Neuronal stem cell (in vitro differentiated cells): ENCODE results near the gene CBX5.
"Not testable (repeated sequence)": the region's sequence is repeated elsewhere in the genome, so short reads cannot be mapped to it uniquely, and the experiment has no call there.

Source experiments
- DNase-seq: peaks from one replicate; pipeline ENCODE4 v3.0.0-alpha.2; 2013; ENCODE audit warnings: low spot score
- H2AFZ ChIP-seq: one replicate; pipeline ENCODE4 v1.6.1; 2013; ENCODE audit warnings: mild to moderate bottlenecking, low read length, inconsistent platforms
- H2AK5ac ChIP-seq: 2 replicates; pipeline ENCODE4 v1.6.1; 2013; ENCODE audit warnings: low read depth, mild to moderate bottlenecking, inconsistent platforms, low read length, moderate library complexity, mixed read lengths
- H2BK120ac ChIP-seq: 2 replicates; pipeline ENCODE4 v1.6.1; 2013; ENCODE audit warnings: low read depth, mild to moderate bottlenecking, inconsistent platforms, low read length, moderate library complexity, mixed read lengths
- H2BK12ac ChIP-seq: one replicate; pipeline ENCODE4 v1.6.1; 2013; ENCODE audit warnings: low read length, inconsistent platforms
- H2BK15ac ChIP-seq: 2 replicates; pipeline ENCODE4 v1.6.1; 2013; ENCODE audit warnings: mild to moderate bottlenecking, low read length, inconsistent platforms, mixed read lengths
- H2BK5ac ChIP-seq: one replicate; pipeline ENCODE4 v1.6.1; 2013; ENCODE audit warnings: inconsistent platforms, mild to moderate bottlenecking, low read length, moderate library complexity
- H3K14ac ChIP-seq: one replicate; pipeline ENCODE4 v1.6.1; 2013; ENCODE audit warnings: low read length, inconsistent platforms
- H3K18ac ChIP-seq: 2 replicates; pipeline ENCODE4 v1.6.1; 2013; ENCODE audit warnings: low read length, inconsistent platforms
- H3K23ac ChIP-seq: 2 replicates; pipeline ENCODE4 v1.6.1; 2013; ENCODE audit warnings: low read depth, mild to moderate bottlenecking, mixed read lengths, low read length, inconsistent platforms; ENCODE audit not compliant: poor library complexity
- H3K27ac ChIP-seq: replicated peaks from 3 replicates; pipeline ENCODE4 v1.5.1; 2013; ENCODE audit warnings: low read length, inconsistent platforms
- H3K27me3 ChIP-seq, 3 experiments: 2 replicates each; pipeline ENCODE4 v1.6.1; 2013; ENCODE audit warnings: low read length in 3 of 3, mild to moderate bottlenecking in 2 of 3, inconsistent platforms in 1 of 3, low read depth in 1 of 3, mixed read lengths in 1 of 3, moderate library complexity in 1 of 3; ENCODE audit not compliant: control insufficient read depth in 3 of 3, insufficient read depth in 3 of 3
- H3K36me3 ChIP-seq, 2 donors: replicated peaks in 1 of 2; 2 replicates each; pipeline ENCODE4 v1.6.1; 2013; ENCODE audit warnings: low read length in 2 of 2; ENCODE audit not compliant: control insufficient read depth in 2 of 2, insufficient read depth in 2 of 2
- H3K4ac ChIP-seq: 2 replicates; pipeline ENCODE4 v1.6.1; 2013; ENCODE audit warnings: inconsistent platforms, mild to moderate bottlenecking, low read length, moderate library complexity
- H3K4me1 ChIP-seq, 2 donors: 1 replicate in 1 of 2; 2 replicates in 1 of 2; pipeline ENCODE4 v1.6.1; 2013; ENCODE audit warnings: low read length in 2 of 2, low read depth in 1 of 2; ENCODE audit not compliant: control insufficient read depth in 2 of 2, insufficient read depth in 1 of 2
- H3K4me2 ChIP-seq: one replicate; pipeline ENCODE4 v1.6.1; 2013; ENCODE audit warnings: mild to moderate bottlenecking, low read length, inconsistent platforms; ENCODE audit not compliant: insufficient read depth, poor library complexity, severe bottlenecking
- H3K4me3 ChIP-seq, 2 donors: 2 replicates each; pipeline ENCODE4 v1.5.1; 2013; ENCODE audit warnings: low read length in 2 of 2, mild to moderate bottlenecking in 2 of 2, inconsistent platforms in 1 of 2, moderate library complexity in 1 of 2
- H3K79me1 ChIP-seq: one replicate; pipeline ENCODE4 v1.6.1; 2013; ENCODE audit warnings: low read depth, mild to moderate bottlenecking, inconsistent platforms, low read length, moderate library complexity
- H3K9ac ChIP-seq: one replicate; pipeline ENCODE4 v1.6.1; 2013; ENCODE audit warnings: mild to moderate bottlenecking, low read depth, low read length, inconsistent platforms; ENCODE audit not compliant: poor library complexity
- H3K9me3 ChIP-seq, 2 donors: replicated peaks in 1 of 2; 2 replicates each; pipeline versions ENCODE3 to v1.6.1; 2013; ENCODE audit warnings: low read length in 2 of 2, mild to moderate bottlenecking in 2 of 2, inconsistent platforms in 1 of 2, low read depth in 1 of 2, mixed read lengths in 1 of 2, moderate library complexity in 1 of 2; ENCODE audit not compliant: control insufficient read depth in 2 of 2, insufficient read depth in 1 of 2
- H4K8ac ChIP-seq: one replicate; pipeline ENCODE4 v1.6.1; 2013; ENCODE audit warnings: low read depth, mild to moderate bottlenecking, inconsistent platforms, low read length, moderate library complexity
- H4K91ac ChIP-seq: one replicate; pipeline ENCODE4 v1.6.1; 2013; ENCODE audit warnings: low read length, low read depth, mild to moderate bottlenecking, inconsistent platforms; ENCODE audit not compliant: poor library complexity
- WGBS, 2 donors: extraction: QIAGEN DNeasy Blood & Tissue Kit; methylation state at CpG; one replicate each; pipeline ENCODE4 v1.1.7; 2013; ENCODE audit warnings: missing lambda C conversion rate in 2 of 2, mixed read lengths in 1 of 2; ENCODE audit not compliant: insufficient read length in 2 of 2, insufficient replicate concordance in 1 of 2; ENCODE audit errors: extremely low coverage in 2 of 2; 5-methylcytosine and 5-hydroxymethylcytosine counted together

The CBX5 gene

DNA sequence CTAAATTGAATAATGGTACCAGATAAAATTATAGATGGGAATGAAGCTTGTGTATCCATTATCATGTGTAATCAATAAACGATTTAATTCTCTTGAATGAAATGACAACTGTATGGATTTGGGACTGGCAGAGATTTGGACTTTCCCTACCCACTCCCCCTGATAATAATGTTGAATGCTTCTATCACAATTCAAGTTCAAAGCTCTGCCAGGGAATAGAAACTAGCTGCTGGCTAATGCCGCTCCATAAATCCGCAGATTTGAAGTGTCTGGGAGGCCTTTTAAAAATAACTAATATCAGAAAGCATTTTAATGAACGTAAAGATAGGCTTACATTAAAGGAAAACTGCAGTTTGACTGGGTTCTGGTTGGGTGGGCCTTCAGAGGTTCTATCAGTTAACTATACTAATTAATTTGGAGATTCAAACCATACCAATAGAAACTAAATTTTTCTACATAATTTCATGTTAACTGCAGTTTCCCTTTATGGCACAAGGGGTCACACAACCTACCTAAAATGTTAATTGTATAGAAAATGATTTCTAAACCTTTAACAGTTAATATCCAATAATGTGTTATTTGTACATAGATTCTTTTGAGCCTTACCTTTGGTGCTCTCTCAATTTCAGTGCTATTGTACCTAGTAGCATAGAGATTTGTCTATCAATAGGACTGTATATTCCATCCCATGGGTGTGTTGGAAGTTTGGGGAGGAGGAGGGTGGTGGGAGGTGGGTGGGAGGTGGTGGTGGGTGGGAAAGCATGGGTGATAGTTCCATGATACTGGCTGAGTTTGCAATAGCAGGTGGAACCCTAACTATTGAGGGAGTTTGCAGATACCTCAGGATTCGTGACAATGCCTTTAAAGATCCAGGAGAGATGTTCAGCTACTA, 5.5 kb upstream of the CBX5 start:
- no peak overlapping the region for H2BK12ac ChIP-seq
- H3K79me1 ChIP-seq, result peaks cover 3% of the 10 kb centered on the region
- H2BK15ac ChIP-seq, result no peak overlapping the region
- H3K14ac ChIP-seq, result no peak overlapping the region
- no peak overlapping the region for H4K8ac ChIP-seq
- H3K36me3 ChIP-seq, result peaks cover 40 to 75% of the 10 kb centered on the region in 2 donors
- no peak overlapping the region for H3K4me2 ChIP-seq
- H3K4me3 ChIP-seq, result no peak overlapping the region
- no peak overlapping the region for H3K23ac ChIP-seq
- WGBS, 2 donors, result no CpG with 5 or more reads among the region's 5 CpGs
- no peak overlapping the region for H3K18ac ChIP-seq
- no peaks in the 10 kb centered on the region for H3K27me3 ChIP-seq
- H2AFZ ChIP-seq, result no peak overlapping the region
- H3K27ac ChIP-seq, result peak overlapping the region; percentile 50
- H3K9me3 ChIP-seq, result no peaks in the 10 kb centered on the region
- no peak overlapping the region for H3K9ac ChIP-seq
- DNase-seq, result no peak
- H3K4ac ChIP-seq, result no peak overlapping the region
- H2BK120ac ChIP-seq, result no peak overlapping the region
- no peak overlapping the region for H2AK5ac ChIP-seq
- no peak overlapping the region for H4K91ac ChIP-seq
- H2BK5ac ChIP-seq, result no peak overlapping the region
- H3K4me1 ChIP-seq, result peaks cover 7 to 22% of the 10 kb centered on the region in 2 donors

DNA sequence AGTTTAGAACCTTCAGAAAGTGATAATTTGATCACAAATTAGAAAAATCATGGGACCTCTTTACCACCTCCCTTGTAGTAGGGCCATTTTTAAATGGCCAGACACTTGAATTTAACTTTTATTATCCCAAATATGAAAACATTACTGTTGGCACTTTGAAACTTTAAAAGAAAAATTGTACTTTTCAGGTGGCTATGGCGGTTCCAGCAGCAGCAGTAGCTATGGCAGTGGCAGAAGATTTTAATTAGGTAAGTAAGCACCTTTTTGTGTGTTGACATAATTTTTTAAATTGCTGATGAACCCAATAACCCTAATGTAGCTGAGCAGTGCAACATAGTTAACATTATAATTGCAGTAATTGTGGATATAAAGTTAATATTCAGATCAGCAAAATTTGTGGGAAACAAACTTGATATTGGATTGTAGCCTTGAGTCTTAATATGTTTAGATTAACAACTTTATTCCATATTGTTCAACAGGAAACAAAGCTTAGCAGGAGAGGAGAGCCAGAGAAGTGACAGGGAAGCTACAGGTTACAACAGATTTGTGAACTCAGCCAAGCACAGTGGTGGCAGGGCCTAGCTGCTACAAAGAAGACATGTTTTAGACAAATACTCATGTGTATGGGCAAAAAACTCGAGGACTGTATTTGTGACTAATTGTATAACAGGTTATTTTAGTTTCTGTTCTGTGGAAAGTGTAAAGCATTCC, 4.3 kb upstream of the CBX5 start:
- Histone ChIP-seq H3K4me1 (peaks cover 7 to 22% of the 10 kb centered on the region in 2 donors), H3K4me3 (peak overlapping the region in 1 of 2 donors; percentile 81), H3K4me2 (peak overlapping the region; percentile 35), H3K36me3 (peaks cover 40 to 75% of the 10 kb centered on the region in 2 donors)
- not testable (repeated sequence) for DNase-seq, H3K79me1 ChIP-seq, H2AFZ ChIP-seq, H2BK120ac ChIP-seq, H3K27ac ChIP-seq, H2BK15ac ChIP-seq, H2AK5ac ChIP-seq, H3K27me3 ChIP-seq, H3K23ac ChIP-seq, H3K4ac ChIP-seq, H3K18ac ChIP-seq, H4K91ac ChIP-seq, H4K8ac ChIP-seq, H3K9ac ChIP-seq, H3K9me3 ChIP-seq, H3K14ac ChIP-seq, H2BK12ac ChIP-seq, H2BK5ac ChIP-seq
- no CpG with 5 or more reads among the region's 2 CpGs for WGBS, 2 donors

GRCh38 chr12:54282949-54283593, 3.1 kb upstream of the CBX5 start:
- Histone ChIP-seq H3K27ac (no peak overlapping the region), H2AK5ac (no peak overlapping the region), H2BK12ac (no peak overlapping the region), H3K36me3 (peaks cover 38 to 81% of the 10 kb centered on the region in 2 donors), H3K4me3 (peak overlapping the region; percentile 68 to 81), H2BK5ac (no peak overlapping the region), H3K9me3 (no peaks in the 10 kb centered on the region), H4K8ac (no peak overlapping the region), H2BK120ac (no peak overlapping the region), H2BK15ac (no peak overlapping the region), H3K4me1 (peaks cover 8 to 24% of the 10 kb centered on the region in 2 donors), H3K79me1 (peaks cover 3% of the 10 kb centered on the region), H2AFZ (no peak overlapping the region), H3K23ac (no peak overlapping the region), H3K18ac (no peak overlapping the region), H4K91ac (no peak overlapping the region), H3K14ac (no peak overlapping the region), H3K4ac (no peak overlapping the region), H3K4me2 (peak overlapping the region; percentile 41), H3K9ac (no peak overlapping the region), H3K27me3 (no peaks in the 10 kb centered on the region)
- no CpG with 5 or more reads among the region's 11 CpGs for WGBS, 2 donors
- DNase-seq, result no peak

DNA sequence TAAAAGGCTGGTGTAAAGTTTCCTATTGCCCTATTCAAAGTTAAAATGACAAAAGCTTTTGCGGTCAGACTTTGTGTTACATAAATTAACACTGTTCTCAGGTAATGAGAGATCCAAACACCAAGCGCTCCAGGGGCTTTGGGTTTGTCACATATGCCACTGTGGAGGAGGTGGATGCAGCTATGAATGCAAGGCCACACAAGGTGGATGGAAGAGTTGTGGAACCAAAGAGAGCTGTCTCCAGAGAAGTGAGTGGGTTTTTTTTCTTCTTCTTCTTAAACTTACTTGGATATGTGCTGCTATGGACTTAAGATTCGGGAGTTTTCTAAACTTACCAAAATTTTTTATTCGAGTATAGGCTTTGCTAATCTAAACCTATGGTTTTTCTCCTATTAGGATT, 1.8 kb upstream of the CBX5 start:
- H3K36me3 ChIP-seq, result peaks cover 33 to 76% of the 10 kb centered on the region in 2 donors

More for the DNA sequence above, 1.8 kb upstream of the CBX5 start:
- H3K14ac ChIP-seq, H2AFZ ChIP-seq, H2AK5ac ChIP-seq, H3K9ac ChIP-seq, H2BK5ac ChIP-seq, H4K8ac ChIP-seq, H3K27ac ChIP-seq, H2BK15ac ChIP-seq, DNase-seq, H2BK120ac ChIP-seq, H3K9me3 ChIP-seq, H3K18ac ChIP-seq, H3K23ac ChIP-seq, H3K27me3 ChIP-seq, H3K79me1 ChIP-seq, H4K91ac ChIP-seq, H2BK12ac ChIP-seq, H3K4ac ChIP-seq: not testable (repeated sequence)
- Histone ChIP-seq H3K4me2 (peak overlapping the region; percentile 49), H3K4me1 (peaks cover 10 to 28% of the 10 kb centered on the region in 2 donors), H3K4me3 (peak overlapping the region; percentile 81 to 85)
- WGBS, 2 donors, result no CpG with 5 or more reads among the region's 4 CpGs
